ENCODE measurements around the gene HERC6. TPM values are rescaled to one million over a fixed set of nuclear protein-coding genes. Genes with fewer than 3 reads are reported as not detected.
"Not testable (repeated sequence)": the region's sequence is repeated elsewhere in the genome, so short reads cannot be mapped to it uniquely, and the experiment has no call there.

HERC6 gene
- total RNA-seq, 1 experiment from 2014 or later = 7.1 TPM

DNA sequence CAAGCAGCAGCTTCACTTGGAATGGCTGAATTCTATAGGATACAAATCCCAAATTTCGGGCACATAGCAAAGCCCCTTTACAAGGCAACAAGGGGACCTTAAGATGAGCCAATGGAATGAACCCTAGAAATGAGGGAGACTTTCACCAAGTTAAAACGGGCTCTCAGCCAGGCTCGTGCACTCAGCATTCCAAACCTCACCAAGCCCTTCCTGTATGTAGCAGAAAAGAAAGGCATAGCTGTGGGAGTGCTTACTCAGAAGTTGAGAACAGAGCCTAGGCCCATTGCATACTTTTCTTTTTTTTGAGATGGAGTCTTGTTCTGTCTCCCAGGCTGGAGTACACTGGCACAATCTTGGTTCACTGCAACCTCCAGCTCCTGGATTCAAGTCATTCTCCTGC, 67.5 kb downstream of the HERC6 start:
- DNase-seq (ENCODE audit: low read depth) = no peak

DNA sequence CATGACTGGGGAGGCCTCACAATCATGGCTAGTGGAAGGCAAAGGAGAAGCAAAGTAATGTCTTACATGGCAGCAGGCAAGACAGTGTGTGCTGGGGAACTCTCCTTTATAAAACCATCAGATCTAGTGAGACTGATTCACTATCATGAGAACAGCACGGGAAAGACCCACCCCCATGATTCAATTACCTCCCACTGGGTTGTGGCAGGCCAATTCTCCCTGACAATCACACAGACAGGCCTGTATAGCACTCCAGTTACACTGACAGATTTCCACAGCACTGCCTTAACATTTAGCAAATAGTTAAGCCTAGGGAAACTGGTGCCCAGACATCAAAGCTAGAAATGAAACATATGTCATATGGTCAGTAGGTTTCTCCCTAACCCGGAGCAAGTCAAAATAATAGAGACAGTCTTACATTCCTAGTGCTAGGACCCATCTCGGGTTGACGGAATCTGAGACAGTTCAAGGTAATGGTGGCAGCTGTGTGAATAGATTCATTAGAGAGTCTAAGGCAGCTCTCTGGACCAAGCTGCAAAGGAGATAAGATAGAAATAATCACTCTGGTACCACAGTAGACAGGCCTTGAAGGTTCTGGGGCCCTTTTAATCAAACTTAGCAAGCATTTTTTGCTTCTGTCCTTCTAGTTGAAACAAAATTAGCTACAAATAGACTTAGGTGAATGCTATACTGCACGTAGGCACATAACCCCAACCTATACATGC, 68.9 kb downstream of the HERC6 start:
- no peak for DNase-seq (ENCODE audit: low read depth)

DNA sequence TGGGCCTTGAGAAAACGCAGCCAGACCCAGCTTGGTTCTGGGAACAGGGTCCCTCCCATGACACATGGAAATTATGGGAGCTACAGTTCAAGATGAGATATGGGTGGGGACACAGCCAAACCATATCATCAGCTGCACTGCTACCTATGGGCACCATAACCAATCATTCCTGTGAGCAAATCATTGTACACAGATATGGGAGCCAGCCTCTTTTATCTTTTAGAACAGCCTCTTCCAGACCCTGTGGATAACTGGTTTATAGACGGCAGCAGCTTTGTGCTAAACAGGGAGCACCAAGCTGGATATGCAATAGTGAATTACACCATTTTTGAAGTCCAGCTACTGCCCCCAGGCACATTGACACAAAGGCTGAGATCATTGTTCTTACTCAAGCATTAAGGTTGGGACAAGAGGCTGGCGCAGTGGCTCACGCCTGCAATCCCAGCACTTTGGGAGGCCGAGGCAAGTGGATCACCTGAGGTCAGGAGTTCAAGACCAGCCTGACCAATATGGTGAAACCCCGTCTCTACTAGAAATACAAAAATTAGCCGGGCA, 69.6 kb downstream of the HERC6 start:
- not testable (repeated sequence) for DNase-seq (ENCODE audit: low read depth)

DNA sequence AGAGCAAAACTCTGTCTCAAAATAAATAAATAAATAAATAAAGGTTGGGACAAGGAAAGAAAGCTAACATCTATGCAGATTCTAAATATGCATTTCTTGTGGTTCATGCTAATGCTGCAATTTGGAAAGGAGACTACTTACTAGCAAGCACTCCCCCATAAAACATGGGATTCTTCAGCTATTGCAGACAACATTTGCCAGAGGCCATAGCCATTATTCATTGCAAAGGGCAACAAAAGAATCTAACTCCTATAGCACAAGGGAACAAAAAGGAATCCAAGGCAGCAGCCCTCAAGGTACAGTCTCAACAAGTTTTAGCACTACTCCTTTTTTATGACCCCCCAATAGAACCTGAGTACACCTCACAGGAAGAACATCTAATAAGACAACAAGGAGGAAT, 70.2 kb downstream of the HERC6 start:
- no peak for DNase-seq (ENCODE audit: low read depth)

DNA sequence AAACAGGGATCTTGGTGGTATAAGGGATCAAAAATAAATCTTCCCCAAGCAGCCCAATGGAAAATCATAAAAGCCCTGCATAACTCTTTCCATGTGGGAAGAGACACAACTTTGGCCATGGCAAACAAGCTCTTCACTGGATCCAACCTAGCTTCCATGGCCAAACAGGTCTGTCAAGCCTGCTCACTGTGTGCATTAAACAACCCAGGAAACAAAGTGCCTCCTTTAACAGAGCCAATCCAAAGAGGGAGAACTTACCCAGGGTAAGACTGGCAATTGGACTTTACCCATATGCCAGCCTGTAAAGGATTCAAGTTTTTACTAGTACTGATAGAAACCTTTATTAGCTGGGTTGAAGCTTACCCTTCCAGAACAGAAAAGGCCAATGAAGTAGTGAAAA, 70.6 kb downstream of the HERC6 start:
- DNase-seq (ENCODE audit: low read depth) = no peak

DNA sequence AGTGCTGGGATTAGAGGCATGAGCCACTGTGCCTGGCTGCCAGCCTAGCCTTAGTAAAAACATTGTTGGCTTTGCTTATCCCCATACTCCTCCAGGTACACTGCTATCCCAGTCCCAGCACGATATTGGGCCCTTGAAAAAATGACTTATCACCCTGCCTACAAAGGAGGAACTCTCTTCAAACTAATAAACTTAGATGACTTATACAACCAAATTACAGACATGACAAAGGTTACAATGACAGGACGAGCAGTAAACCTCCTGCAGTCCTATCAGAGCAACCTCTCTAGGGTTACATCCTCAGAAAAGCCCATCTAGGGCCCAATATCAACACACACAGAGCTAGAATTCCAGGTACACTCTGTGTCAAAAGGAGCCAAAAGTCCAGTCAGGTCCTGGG, 72.6 kb downstream of the HERC6 start:
- DNase-seq (ENCODE audit: low read depth) = no peak

DNA sequence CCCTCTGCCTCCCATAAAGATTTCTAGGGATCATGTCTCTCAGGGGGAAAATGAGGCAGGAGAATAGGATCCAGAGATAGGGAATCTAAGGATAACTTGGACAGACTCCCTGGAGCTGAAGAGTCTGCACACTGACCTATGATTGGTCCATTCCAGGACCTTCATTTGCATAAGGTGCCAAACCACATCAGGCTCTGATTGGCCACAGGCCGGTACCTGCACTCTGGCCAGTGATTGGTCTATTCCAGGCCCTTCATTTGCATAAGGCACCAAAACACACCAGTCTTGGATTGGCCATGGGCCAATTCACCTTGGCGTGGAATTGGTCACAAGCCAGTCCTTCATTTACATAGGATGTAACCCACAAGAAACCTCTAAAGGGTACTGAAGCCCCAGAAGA, 74.3 kb downstream of the HERC6 start:
- no peak for DNase-seq (ENCODE audit: low read depth)

DNA sequence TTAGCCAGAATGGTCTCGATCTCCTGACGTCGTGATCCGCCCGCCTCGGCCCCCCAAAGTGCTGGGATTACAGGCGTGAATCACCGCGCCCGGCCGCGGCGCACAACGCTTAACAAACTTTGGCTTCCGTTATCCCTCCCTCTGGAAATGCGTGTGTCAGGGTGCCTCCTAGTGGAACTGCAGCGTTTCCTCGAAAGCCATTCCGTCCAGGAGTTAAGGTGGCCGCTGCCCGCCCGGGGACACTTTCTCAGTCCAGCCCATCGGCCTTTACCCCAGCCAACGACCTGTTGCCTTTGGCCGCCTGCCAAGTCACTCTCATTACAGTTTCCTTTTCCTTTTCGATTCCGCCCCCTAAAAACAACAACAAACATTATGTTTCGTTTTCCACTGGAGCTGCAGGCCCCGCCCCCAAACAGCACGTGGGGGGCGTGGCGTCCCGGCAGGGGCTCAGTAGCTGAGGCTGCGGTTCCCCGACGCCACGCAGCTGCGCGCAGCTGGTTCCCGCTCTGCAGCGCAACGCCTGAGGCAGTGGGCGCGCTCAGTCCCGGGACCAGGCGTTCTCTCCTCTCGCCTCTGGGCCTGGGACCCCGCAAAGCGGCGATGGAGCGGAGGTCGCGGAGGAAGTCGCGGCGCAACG, 78.1 kb downstream of the HERC6 start, which contains the start of gene HERC5:
Gene HERC5, plus strand, starts transcription at position 450 of the 637 bp plus-strand sequence. Its CDS starts 151 bp downstream, at position 601.
- DNase-seq (ENCODE audit: low read depth) = peak; percentile 93

DNA sequence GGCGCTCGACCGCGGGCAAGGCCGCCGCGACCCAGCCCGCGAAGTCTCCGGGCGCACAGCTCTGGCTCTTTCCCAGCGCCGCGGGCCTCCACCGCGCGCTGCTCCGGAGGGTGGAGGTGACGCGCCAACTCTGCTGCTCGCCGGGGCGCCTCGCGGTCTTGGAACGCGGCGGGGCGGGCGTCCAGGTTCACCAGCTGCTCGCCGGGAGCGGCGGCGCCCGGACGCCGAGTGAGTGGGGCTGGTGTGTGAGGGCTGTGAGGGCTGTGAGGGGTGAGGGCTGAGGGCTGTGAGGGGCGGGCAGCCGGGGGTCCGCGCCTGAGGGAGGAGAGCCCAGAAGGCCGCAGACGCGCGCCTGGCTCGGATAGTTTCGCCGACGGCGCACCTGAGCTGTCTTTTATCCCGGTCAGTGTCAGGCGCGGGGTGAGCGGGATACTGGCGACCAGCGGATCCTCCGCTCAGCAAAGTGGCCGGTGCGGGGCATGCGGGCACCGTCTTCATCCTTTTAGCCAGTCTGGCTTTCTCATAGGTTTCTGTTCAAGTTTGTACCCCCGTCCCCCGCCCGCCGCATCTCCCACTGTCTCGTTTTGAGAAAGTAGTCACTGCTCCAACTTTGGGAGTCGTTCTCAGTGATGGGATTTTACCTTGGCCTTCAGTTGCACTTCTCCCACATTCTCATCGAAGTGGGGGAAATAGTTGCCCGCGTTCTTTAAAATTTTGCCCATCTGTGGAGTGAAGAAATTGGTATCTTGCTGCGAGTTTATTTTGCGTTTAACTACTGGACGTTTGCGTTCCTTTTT, 78.9 kb downstream of the HERC6 start:
- DNase-seq (ENCODE audit: low read depth) = no peak

DNA sequence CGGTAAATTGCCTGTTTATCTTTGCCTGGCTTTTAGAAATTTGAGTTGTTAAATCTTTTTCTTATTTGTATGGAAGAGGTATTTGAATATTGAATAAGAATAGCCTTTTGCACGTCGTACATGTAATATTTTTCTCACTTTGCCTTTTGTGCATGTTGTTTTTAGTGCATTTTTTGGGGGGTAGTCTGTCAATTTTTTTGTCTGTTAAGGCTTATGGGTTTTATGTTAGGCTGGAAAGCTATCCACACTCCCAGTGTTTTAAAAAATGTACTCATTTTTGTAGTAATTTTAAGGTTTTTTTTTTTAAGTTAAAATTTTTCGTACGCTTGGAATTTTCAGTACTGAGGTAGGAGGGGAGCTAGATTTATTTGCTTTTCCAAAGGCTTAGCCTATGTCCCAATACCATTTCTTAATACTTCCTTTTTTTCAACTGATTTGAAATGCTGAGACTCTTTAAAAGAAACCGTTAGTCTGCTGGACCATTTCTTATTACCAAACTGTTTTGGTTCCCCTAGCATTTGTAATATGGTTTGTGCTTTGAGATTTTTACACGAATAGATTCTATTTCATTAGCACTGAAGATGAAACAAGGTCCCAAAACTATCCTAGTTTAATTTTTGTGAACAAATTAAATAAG, 79.6 kb downstream of the HERC6 start:
- no peak for DNase-seq (ENCODE audit: low read depth)

DNA sequence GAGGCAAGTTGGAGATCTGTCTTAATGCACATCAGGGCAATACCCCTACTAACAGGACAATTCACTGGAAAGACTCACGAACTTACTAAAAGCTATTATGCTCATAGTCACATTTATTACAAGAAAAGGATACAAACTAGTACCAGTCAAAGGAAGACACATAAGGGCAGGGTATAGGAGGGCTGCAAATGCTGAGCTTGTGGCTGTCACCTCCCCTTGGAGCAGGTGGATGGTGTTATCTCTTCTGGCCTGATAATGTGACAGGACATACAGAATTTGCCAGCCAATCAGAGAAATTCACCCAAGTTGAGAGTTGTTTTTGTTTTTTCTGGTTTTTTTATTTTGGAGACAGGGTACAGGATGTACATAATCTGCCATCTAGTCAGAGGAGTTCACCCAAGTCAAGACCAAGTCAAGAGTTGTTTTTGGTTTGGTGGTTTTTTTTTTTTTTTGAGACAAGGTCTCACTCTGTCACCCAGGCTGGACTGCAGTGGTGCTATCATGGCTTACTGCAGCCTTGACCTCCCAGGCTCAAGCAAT, 87.1 kb downstream of the HERC6 start:
- no peak for DNase-seq (ENCODE audit: low read depth)

DNA sequence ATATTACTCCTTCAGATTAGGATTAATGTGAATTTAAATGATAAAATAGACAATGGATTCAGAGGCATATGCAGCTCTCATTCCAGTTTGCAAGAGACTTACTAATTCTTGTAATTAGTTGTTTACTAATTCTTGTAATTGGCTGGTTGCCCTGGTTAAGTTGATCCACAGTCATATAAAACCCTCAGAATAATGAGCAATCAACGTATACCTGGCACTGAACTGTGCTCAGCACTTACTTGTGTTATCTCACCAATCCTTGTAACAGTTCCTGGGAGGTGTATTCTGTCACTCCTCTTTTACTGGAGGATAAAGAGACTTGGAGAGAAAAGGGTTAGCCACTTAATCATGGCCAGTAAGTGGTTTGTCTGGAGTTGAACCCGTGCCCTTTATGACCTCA, 88.7 kb downstream of the HERC6 start:
- DNase-seq (ENCODE audit: low read depth) = no peak

DNA sequence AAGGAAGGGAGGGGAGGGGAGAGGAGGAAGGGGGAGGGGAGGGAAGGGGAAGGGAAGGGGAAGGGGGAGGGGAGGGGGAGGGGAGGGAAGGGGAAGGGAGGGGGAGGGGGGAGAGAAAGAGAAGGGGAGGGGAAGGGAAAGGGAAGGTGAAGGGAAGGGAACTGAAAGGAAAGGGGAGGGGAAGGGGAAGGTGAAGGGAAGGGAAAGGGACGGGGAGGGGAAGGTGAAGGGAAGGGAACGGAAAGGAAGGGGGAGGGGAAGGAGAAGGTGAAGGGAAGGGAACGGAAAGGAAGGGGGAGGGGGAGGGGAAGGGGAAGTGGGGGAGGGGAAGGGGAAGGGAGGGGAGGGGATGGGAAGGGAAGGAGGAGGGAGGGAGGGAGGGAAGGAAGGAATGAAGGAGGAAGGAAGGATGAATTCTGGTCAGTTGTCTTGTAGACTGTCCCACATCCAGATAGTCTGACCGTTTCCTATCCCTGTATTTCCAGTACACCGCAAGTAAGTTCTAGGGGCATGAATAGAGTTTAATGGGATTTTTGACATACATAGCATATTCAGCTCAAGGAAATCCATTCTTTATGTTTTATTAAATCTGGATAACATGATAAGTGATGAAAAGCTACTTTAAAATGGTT, 98.7 kb downstream of the HERC6 start:
- DNase-seq (ENCODE audit: low read depth) = no peak

DNA sequence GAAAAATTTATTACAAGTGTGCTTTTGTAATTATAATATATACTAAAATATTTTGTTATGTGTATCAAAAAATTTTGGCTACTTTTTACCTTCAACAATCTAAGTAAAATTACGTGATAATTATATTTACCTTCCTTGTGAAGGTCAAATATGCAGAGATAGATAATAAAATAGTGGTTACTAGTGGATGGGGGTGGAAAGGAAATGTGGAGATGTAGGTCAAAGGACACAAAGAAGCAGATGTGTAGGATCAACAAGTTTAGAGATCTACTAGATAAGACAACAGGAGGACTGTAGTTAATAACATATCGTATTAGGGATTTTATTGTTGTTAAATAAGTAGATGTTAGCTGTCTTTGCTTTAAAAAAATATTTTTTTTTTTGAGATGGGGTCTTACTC, 99.6 kb downstream of the HERC6 start:
- DNase-seq (ENCODE audit: low read depth) = no peak

DNA sequence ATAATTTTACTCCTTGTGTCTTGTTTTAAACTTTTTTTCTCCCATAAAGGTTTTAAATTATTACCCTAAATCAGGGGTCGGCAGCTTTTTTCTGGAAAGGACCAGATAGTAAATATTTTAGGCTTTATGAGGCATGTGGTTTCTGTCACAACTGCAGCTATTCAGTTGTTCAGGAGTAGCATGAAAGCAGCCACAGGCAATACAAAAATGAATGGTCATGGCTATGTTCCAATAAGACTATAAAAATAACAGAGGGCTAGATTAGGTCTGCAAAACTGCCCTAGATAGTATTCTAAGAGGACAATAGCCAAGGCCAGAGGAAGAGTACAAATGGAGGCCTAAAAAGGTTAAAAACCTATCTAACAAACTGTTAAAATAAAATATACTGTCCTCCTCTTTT, 102.9 kb downstream of the HERC6 start:
- DNase-seq (ENCODE audit: low read depth) = peak; percentile 10

DNA sequence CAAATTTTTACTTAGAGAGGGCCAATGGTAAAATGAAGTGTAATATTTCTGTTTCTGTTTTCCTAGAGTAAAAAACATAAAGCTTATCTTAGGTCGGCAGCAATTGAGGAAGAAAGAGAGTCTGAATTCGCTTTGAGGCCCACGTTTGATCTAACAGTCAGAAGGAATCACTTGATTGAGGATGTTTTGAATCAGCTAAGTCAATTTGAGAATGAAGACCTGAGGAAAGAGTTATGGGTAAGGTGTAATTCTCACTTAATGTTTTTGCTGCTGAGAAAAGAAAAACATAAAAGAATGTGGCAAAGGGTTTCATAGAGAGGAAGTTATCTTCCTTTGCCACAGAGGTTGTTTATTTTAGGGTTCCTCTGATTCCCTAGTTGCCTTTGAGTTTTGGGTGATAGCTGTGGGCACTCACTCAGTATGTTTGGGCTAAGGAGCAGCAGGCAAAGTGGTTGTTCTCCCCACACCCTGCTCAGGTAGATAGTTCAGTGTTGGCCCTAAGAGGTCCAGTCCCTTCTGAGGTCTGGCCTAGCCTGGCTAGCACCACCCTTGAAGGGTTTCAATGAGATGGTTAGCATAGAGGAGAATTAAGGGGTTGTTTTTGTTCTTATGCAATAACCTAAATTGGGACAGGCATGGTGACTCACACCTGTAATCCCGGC, 110.6 kb downstream of the HERC6 start:
- no peak for DNase-seq (ENCODE audit: low read depth)
